HG03095 (cell line): Measurements from ENCODE around the gene UGT2B10.
"Not testable (repeated sequence)": the region's sequence is repeated elsewhere in the genome, so short reads cannot be mapped to it uniquely, and the experiment has no call there.

Source experiments
- ATAC-seq: cut with Tn5 transposase; IDR thresholded peaks from one replicate; pipeline ENCODE4 v1.9.1; 2021; ENCODE audit warnings: moderate library complexity; ENCODE audit not compliant: unreplicated experiment

UGT2B10 gene

DNA sequence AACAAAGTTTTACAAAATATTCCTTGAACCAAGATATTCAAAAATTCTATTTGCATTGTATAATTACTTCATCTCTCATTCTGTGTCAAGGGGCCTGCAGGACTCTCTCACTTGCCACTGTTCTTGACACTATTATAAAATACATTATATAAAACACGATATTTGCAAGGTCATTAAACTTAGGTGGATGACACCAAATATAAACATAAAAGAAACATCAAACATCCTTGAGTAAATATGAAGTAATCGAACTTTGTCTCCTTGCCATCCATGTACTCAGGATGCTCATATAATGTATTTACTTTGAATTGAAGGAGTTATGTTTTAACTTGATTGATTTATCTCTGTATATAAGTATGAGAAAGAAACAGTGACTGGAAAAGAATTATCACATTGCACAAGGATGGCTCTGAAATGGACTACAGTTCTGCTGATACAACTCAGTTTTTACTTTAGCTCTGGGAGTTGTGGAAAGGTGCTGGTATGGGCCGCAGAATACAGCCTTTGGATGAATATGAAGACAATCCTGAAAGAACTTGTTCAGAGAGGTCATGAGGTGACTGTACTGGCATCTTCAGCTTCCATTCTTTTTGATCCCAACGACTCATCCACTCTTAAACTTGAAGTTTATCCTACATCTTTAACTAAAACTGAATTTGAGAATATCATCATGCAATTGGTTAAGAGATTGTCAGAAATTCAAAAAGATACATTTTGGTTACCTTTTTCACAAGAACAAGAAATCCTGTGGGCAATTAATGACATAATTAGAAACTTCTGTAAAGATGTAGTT, at the start of gene UGT2B10:
TSS of gene UGT2B10 (plus strand) at position 378 of the 793 bp plus-strand sequence. CDS start at position 404, 26 bp downstream.
- not testable (repeated sequence) for ATAC-seq

DNA sequence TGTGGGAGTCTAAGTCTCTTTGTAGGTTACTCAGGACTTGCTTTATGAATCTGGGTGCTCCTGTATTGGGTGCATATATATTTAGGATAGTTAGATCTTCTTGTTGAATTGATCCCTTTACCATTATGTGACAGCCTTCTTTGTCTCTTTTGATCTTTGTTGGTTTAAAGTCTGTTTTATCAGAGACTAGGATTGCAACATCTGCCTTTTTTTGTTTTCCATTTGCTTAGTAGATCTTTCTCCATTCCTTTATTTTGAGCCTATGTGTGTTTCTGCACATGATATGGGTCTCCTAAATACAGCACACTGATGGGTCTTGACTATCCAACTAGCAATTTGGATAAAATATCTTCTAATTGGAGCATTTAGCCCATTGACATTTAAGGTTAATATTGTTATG, 44.0 kb upstream of the UGT2B10 start:
- not testable (repeated sequence) for ATAC-seq

- ATAC-seq = no peak
These were observed 42.1 kb upstream of the UGT2B10 start for GRCh38 chr4:68773699-68774098.

DNA sequence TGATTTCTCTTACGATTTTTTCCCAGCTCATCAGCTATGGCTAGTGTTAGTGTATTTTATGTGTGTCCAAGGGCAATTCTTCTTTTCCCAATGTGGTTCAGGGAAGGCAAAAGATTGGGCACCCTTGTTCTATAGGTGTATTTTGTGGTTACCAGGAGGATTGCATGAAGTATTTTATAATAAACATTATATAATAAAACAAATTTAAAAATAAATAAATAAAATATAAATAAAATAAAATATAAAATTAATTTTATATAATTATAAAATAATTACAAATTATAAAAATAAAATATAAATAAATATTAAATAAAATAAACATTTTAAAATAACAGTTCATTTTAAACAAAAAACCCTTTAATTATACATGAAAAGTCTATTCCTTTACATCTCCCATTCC, 35.6 kb upstream of the UGT2B10 start:
- ATAC-seq = no peak

GRCh38 chr4:68797048-68797447, 18.7 kb upstream of the UGT2B10 start:
- ATAC-seq = no peak

DNA sequence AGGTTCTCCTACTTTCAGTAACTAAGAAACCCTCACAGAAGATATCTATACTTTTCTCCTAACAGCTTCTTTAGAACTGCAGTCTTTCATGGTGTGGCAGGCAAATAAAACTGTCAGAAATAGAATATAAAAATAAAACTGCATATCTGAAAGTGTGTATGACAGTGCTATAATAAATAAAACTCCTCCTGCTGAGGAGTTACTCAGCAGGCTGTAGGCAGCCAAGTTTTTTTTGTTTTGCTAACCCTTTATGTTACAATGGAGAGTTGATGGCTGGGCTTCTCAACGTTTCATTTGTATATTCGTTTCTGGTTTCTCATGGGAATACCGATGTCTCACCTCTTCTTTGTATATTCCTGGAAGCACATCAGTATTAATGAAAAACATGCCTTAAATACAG, 18.2 kb upstream of the UGT2B10 start:
- ATAC-seq = no peak

- no peak for ATAC-seq
These were observed 12.8 kb upstream of the UGT2B10 start for GRCh38 chr4:68803013-68803412.

DNA sequence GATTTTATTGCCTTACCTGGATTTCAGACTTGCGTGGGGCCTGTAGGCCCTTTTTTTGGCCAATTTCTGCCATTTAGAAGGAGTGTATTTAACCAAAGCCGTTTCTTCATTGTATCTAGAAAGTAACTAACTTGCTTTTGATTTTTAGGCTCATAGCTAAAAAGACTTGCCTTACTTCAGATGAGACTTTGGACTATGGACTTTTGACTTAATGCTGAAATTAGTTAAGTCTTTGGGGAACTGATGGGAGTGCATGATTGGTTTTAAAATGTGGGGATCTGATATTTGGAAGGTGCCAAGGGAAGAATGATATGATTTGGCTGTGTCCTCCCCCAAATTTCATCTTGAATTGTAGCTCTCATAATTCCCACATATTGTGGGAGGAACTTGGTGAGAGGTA, 7.7 kb upstream of the UGT2B10 start:
- ATAC-seq = no peak

GRCh38 chr4:68810919-68811318, 4.9 kb upstream of the UGT2B10 start:
- ATAC-seq = no peak

DNA sequence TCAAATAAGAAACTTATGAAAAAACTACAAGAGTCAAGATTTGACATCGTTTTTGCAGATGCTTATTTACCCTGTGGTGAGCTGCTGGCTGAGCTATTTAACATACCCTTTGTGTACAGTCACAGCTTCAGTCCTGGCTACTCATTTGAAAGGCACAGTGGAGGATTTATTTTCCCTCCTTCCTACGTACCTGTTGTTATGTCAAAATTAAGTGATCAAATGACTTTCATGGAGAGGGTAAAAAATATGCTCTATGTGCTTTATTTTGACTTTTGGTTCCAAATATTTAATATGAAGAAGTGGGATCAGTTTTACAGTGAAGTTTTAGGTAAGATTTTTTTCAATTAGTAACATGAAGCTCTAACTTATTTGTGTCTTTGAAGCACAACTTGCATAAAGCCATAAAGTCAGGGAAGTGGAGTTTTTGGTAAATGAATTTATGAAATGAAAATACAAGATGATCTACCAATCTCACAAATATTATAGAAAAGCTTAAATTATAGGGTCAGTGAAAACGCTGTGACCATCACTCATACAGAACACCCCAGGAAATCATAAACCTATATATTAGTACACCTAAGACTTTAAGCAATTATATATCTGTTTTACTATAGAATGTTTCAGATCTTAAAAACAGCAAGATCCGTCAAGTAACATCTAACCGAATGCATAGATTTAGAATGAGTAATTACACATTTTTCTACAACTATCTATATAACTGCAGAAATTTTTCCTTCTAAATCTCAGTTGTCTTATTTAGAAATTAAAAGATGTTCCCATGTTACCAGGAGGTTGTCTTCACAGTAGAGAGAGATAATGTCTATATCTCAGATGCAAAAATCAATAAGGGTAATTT, 844 bp downstream of the UGT2B10 start:
- not testable (repeated sequence) for ATAC-seq

- ATAC-seq = no peak
These were observed 1.6 kb downstream of the UGT2B10 start for GRCh38 chr4:68817386-68817785.

DNA sequence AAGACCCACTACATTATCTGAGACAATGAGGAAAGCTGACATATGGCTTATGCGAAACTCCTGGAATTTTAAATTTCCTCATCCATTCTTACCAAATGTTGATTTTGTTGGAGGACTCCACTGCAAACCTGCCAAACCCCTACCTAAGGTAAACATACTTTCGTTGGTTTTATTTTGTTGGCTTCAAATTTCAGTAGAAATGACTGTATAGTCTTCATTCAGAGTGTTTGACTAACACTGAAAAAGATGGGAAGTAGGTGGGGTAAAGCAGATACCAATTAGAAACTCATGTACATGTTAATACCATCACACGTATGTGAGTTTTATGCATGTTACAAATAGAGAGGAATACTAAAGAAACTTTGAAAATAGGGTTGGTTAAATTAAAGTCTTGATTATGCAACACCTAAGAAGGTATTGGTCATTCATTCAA, 2.3 kb downstream of the UGT2B10 start:
- ATAC-seq = not testable (repeated sequence)

DNA sequence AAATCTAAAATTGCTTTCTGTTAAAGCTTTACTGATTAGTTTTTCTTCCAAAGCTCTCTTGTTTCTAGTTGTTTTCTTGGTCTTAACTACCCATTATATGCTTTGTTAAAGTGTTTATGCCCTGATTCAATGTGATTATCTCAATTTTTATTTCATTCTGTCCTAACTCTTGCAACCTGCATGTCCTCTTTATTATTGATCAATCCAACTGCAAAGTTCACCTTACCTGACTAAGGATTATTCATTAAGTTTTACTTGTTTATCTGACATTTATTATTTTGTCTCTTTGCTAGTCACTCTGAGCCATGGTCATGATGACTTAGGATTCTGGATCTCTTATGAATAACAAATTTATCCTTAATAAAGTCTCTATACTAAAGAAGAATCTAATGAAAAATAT, 15.8 kb downstream of the UGT2B10 start:
- no peak for ATAC-seq

- no peak for ATAC-seq
These were observed 34.5 kb downstream of the UGT2B10 start for GRCh38 chr4:68850293-68850692.

DNA sequence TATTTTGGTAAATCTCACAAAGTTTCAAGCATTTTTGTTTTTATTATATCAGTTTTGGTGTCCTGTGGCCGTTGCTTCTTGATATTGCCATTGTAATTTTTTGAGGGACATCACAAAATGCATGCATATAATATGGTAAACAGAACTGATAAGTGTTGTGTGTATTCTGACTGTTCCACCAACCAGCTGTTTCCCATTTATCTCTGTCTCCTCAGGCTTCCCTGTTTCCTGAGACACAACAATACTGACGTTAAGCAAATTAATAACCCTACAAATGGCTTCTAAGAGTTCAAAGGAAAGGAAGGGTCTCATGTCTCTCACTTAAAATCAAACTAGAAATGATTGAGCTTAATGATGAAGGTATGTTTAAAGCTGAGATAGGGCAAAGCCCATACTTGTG, 40.0 kb downstream of the UGT2B10 start:
- ATAC-seq = no peak

DNA sequence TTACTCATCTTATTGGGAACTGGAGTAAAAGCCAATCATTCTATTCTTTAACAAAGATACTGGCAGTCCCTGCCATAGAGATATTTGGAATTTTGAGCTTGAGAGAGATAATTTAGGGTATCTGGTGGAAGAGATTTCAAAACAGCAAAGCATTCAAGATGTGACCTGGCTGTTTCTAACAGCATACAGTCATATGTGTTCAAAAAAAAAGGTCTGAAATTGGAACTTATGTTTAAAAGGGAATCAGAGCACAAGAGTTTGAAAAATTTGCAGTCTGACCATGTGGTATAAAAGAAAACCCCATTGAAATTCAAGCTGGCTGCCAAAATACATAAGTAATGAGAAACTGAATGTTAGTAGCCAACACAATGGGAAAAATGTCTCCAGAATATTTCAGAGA, 42.2 kb downstream of the UGT2B10 start:
- ATAC-seq = no peak

GRCh38 chr4:68859655-68860054, 43.9 kb downstream of the UGT2B10 start:
- no peak for ATAC-seq

- ATAC-seq = no peak
These were observed 45.3 kb downstream of the UGT2B10 start for GRCh38 chr4:68861057-68861456.

GRCh38 chr4:68864438-68865187, 48.8 kb downstream of the UGT2B10 start:
- ATAC-seq = no peak

DNA sequence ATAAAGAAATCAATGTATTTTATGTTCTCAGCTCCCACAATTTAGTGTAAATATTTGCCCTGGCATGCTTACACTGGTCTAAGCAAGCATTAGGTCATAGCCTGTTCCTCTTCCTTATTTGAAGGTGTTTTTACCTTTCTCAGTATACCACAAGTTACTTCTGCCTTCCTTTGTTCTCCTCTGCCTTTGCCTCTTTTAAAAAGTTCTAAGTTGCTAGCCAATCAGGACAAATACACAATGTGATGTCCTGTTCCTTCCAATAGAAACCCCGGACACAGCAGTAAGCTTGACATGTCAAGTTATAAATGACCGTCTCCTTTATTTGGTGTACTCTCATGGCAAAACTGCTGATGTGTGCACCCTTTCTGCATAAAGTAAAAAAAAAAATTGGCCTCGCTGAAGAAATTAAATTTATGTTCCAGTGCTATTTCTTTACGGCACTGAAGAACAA, 49.4 kb downstream of the UGT2B10 start:
- ATAC-seq = no peak

- no peak for ATAC-seq
These were observed 50.0 kb downstream of the UGT2B10 start for GRCh38 chr4:68865760-68866159.
